Hematopoietic multipotent progenitor cell treated with erythropoietin and hydrocortisone succinate and interleukin-3 and kit ligand, for 4 days (in vitro differentiated cells): ENCODE data around the gene TMEM14B.
"Not testable (repeated sequence)": the region's sequence is repeated elsewhere in the genome, so short reads cannot be mapped to it uniquely, and the experiment has no call there.

Source experiments
- DNase-seq: peaks from one replicate; pipeline ENCODE4 v3.0.0-alpha.2; 2015

Gene TMEM14B

GRCh38 chr6:10747251-10747972 is at the start of gene TMEM14B:
Gene TMEM14B, plus strand, starts transcription at chr6:10747805. Its CDS starts 1,441 bp downstream, at chr6:10749246.
- peak; percentile 99 for DNase-seq

GRCh38 chr6:10713962-10714361 is 33.6 kb upstream of the TMEM14B start:
- no peak for DNase-seq

GRCh38 chr6:10719296-10719963 is 28.2 kb upstream of the TMEM14B start:
- DNase-seq: peak; percentile 59

GRCh38 chr6:10719964-10720264 is 27.7 kb upstream of the TMEM14B start:
- no peak for DNase-seq

- peak; percentile 76 for DNase-seq
Measured at GRCh38 chr6:10720265-10720959, 27.2 kb upstream of the TMEM14B start.

- peak; percentile 56 for DNase-seq
Measured at GRCh38 chr6:10720960-10721849, 26.4 kb upstream of the TMEM14B start.

GRCh38 chr6:10721850-10722569 is 25.6 kb upstream of the TMEM14B start:
- DNase-seq: peak; percentile 25

GRCh38 chr6:10722570-10722819 is 25.1 kb upstream of the TMEM14B start:
- no peak for DNase-seq

GRCh38 chr6:10722820-10723566 is 24.6 kb upstream of the TMEM14B start, which contains the start of gene TMEM14C:
Gene TMEM14C, plus strand, starts transcription at chr6:10723070. Its CDS starts 1,544 bp downstream, at chr6:10724614.
- peak; percentile 97 for DNase-seq

- no peak for DNase-seq
Measured at GRCh38 chr6:10723567-10723881, 24.1 kb upstream of the TMEM14B start.

GRCh38 chr6:10725044-10725443 is 22.6 kb upstream of the TMEM14B start:
- DNase-seq: peak; percentile 94

- DNase-seq: no peak
Measured at GRCh38 chr6:10725716-10726115, 21.9 kb upstream of the TMEM14B start.

- DNase-seq: peak; percentile 23
Measured at GRCh38 chr6:10730254-10730653, 17.4 kb upstream of the TMEM14B start.

- no peak for DNase-seq
Measured at GRCh38 chr6:10733151-10733715, 14.4 kb upstream of the TMEM14B start.

- no peak for DNase-seq
Measured at GRCh38 chr6:10733863-10734262, 13.7 kb upstream of the TMEM14B start.

GRCh38 chr6:10736731-10737130 is 10.9 kb upstream of the TMEM14B start:
- no peak for DNase-seq

GRCh38 chr6:10740061-10740460 is 7.5 kb upstream of the TMEM14B start:
- DNase-seq: no peak

GRCh38 chr6:10741643-10742042 is 6.0 kb upstream of the TMEM14B start:
- DNase-seq: not testable (repeated sequence)

- DNase-seq: no peak
Measured at GRCh38 chr6:10742251-10742650, 5.4 kb upstream of the TMEM14B start.

GRCh38 chr6:10743515-10743914 is 4.1 kb upstream of the TMEM14B start:
- DNase-seq: no peak

GRCh38 chr6:10745116-10745515 is 2.5 kb upstream of the TMEM14B start:
- no peak for DNase-seq

- DNase-seq: peak; percentile 16
Measured at GRCh38 chr6:10746915-10747250, 722 bp upstream of the TMEM14B start.
